ENCODE measurements around the gene TIGD4. TPM values are rescaled to one million over a fixed set of nuclear protein-coding genes. Genes with fewer than 3 reads are reported as not detected.

TIGD4 gene
- total RNA-seq, 4 donors from 2014 or later, result 0.14 to 0.95 (median 0.75) TPM; not detected in 1

- in situ Hi-C loops (cut with MboI; ENCODE audit: low pct_ligation_motif_present in 1 of 4, low pct_unique_long_range_greater_than_20kb in 1 of 4, low sequenced_read_pairs in 3 of 4) (no loop called here), intact Hi-C loops (cut with DNase I; ENCODE audit: low total_unique reads) (no loop called here)
- Histone ChIP-seq H3K27me3 (no peaks in the 10 kb centered on the region), H3K9me3 (no peaks in the 10 kb centered on the region), H3K36me3 (no peaks in the 10 kb centered on the region), H3K27ac (peak overlapping the region; percentile 87 to 93 (median 92)), H3K4me1 (peaks cover 14 to 56% (median 31%) of the 10 kb centered on the region in 4 donors), H3K4me3 (peak overlapping the region; percentile 59 to 78 (median 66))
- 4 to 40% methylated on average over 1 to 13 of the region's 14 CpGs for WGBS, 2 donors (ENCODE audit: low coverage in 1 of 2)
- no peak for DNase-seq
- TF ChIP-seq POLR2A (IDR thresholded peaks at IDR 0.05) (no peak), EP300 (IDR thresholded peaks at IDR 0.05; ENCODE audit: low read depth) (no peak), CTCF (IDR thresholded peaks at IDR 0.05) (no peak), POLR2AphosphoS5 (IDR thresholded peaks at IDR 0.05) (no peak)
Observed at GRCh38 chr4:152780267-152780778, 793 bp upstream of the TIGD4 start.

GRCh38 chr4:152778656-152779512 lies 646 bp downstream of the TIGD4 start:
- Histone ChIP-seq H3K4me1 (peaks cover 10 to 41% (median 20%) of the 10 kb centered on the region in 4 donors), H3K36me3 (no peaks in the 10 kb centered on the region), H3K27me3 (no peaks in the 10 kb centered on the region), H3K27ac (peak overlapping the region; percentile 87 to 93 (median 92)), H3K9me3 (no peaks in the 10 kb centered on the region), H3K4me3 (peak overlapping the region; percentile 66 to 78 (median 71))
- in situ Hi-C loops (cut with MboI; ENCODE audit: low pct_ligation_motif_present in 1 of 4, low pct_unique_long_range_greater_than_20kb in 1 of 4, low sequenced_read_pairs in 3 of 4), result no loop called here
- intact Hi-C loops (cut with DNase I; ENCODE audit: low total_unique reads), result loop anchor here (10.0 kb wide), 1 partner anchor 1464 kb away; no protein-coding TSS in a partner anchor
- WGBS, 2 donors (ENCODE audit: low coverage in 1 of 2), result 3 to 4% methylated on average over 16 to 30 of the region's 30 CpGs
- peak; percentile 32 for DNase-seq
- TF ChIP-seq POLR2A (IDR thresholded peaks at IDR 0.05) (no peak), CTCF (IDR thresholded peaks at IDR 0.05) (no peak), POLR2AphosphoS5 (IDR thresholded peaks at IDR 0.05) (no peak), EP300 (IDR thresholded peaks at IDR 0.05; ENCODE audit: low read depth) (no peak)

GRCh38 chr4:152777488-152777887 lies 2.0 kb downstream of the TIGD4 start:
- Histone ChIP-seq H3K4me1 (peaks cover 9 to 28% (median 20%) of the 10 kb centered on the region in 4 donors), H3K27ac (no peak overlapping the region), H3K9me3 (no peaks in the 10 kb centered on the region), H3K36me3 (no peaks in the 10 kb centered on the region), H3K4me3 (no peak overlapping the region), H3K27me3 (no peaks in the 10 kb centered on the region)
- intact Hi-C loops (cut with DNase I; ENCODE audit: low total_unique reads) (loop anchor here (10.0 kb wide), 1 partner anchor 1463 kb away; no protein-coding TSS in a partner anchor), in situ Hi-C loops (cut with MboI; ENCODE audit: low pct_ligation_motif_present in 1 of 4, low pct_unique_long_range_greater_than_20kb in 1 of 4, low sequenced_read_pairs in 3 of 4) (no loop called here)
- TF ChIP-seq EP300 (IDR thresholded peaks at IDR 0.05; ENCODE audit: low read depth), result no peak
- WGBS, 2 donors (ENCODE audit: low coverage in 1 of 2), result 94 to 100% methylated on average over 1 of the region's 1 CpG
- DNase-seq, result no peak

- no peaks in the 10 kb centered on the region for H3K36me3 ChIP-seq
- no peak overlapping the region for H3K4me3 ChIP-seq
- in situ Hi-C loops (cut with MboI; ENCODE audit: low pct_ligation_motif_present in 1 of 4, low pct_unique_long_range_greater_than_20kb in 1 of 4, low sequenced_read_pairs in 3 of 4) (no loop called here), intact Hi-C loops (cut with DNase I; ENCODE audit: low total_unique reads) (loop anchor here (10.0 kb wide), 1 partner anchor 1462 kb away; no protein-coding TSS in a partner anchor)
- H3K4me1 ChIP-seq, result peaks cover 3 to 17% (median 11%) of the 10 kb centered on the region in 4 donors
- H3K9me3 ChIP-seq, result no peaks in the 10 kb centered on the region
- TF ChIP-seq POLR2AphosphoS5 (IDR thresholded peaks at IDR 0.05) (no peak), EP300 (IDR thresholded peaks at IDR 0.05; ENCODE audit: low read depth) (no peak), CTCF (IDR thresholded peaks at IDR 0.05) (no peak), POLR2A (IDR thresholded peaks at IDR 0.05) (no peak)
- H3K27ac ChIP-seq, result no peak overlapping the region
- H3K27me3 ChIP-seq, result no peaks in the 10 kb centered on the region
- no peak for DNase-seq
Observed at GRCh38 chr4:152776352-152776751, 3.2 kb downstream of the TIGD4 start.
